ENCODE measurements around the gene NDST3. TPM values are rescaled to one million over a fixed set of nuclear protein-coding genes. Genes with fewer than 3 reads are reported as not detected.
A peak's percentile ranks its signal among the peaks of the same experiment; 100 is the strongest.

The NDST3 gene
- total RNA-seq, 1 donor from 2014 or later = 0.74 TPM

- no peaks in the 10 kb centered on the region for H3K27me3 ChIP-seq
- H3K27ac ChIP-seq = no peak overlapping the region
- intact Hi-C loops (cut with DNase I) = no loop called here
- no peak for DNase-seq (ENCODE audit: extremely low spot score in 2 of 2)
- TF ChIP-seq POLR2A (IDR thresholded peaks at IDR 0.05) (no peak), POLR2AphosphoS5 (IDR thresholded peaks at IDR 0.05; ENCODE audit: insufficient read depth in 1 of 2, low read depth in 1 of 2) (no peak), CTCF (IDR thresholded peaks at IDR 0.05) (no peak)
- H3K36me3 ChIP-seq = no peaks in the 10 kb centered on the region
- no peaks in the 10 kb centered on the region for H3K9me3 ChIP-seq
- peaks cover 27% of the 10 kb centered on the region for H3K4me1 ChIP-seq
- no peak overlapping the region for H3K4me3 ChIP-seq
These were observed 249.9 kb downstream of the NDST3 start for GRCh38 chr4:118284169-118284568.

DNA sequence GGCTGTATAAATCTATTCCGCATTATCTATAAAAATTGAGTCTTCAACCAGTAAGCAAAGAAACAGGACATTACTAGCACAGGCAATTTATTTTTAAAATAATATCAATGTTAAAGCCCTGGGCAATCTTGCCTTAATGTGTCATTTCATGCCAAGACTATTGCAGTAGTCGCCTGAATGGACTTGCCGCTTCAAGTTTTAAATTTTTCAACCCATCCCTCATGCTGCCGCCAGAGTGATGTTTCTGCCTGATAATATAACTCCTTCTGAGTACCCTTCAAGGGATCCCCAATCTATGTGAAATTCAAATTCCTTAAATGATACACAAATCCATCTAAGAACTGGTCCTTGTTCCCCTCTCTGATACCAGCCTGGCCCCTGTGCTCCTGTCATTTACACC lies 251.6 kb downstream of the NDST3 start:
- no peak for DNase-seq (ENCODE audit: extremely low spot score in 2 of 2)
- H3K4me1 ChIP-seq = peaks cover 9% of the 10 kb centered on the region
- no peaks in the 10 kb centered on the region for H3K27me3 ChIP-seq
- no peaks in the 10 kb centered on the region for H3K36me3 ChIP-seq
- intact Hi-C loops (cut with DNase I) = no loop called here
- H3K27ac ChIP-seq = no peak overlapping the region
- no peak overlapping the region for H3K4me3 ChIP-seq
- H3K9me3 ChIP-seq = no peaks in the 10 kb centered on the region
- TF ChIP-seq POLR2A (IDR thresholded peaks at IDR 0.05) (no peak), CTCF (IDR thresholded peaks at IDR 0.05) (no peak), POLR2AphosphoS5 (IDR thresholded peaks at IDR 0.05; ENCODE audit: insufficient read depth in 1 of 2, low read depth in 1 of 2) (no peak)

DNA sequence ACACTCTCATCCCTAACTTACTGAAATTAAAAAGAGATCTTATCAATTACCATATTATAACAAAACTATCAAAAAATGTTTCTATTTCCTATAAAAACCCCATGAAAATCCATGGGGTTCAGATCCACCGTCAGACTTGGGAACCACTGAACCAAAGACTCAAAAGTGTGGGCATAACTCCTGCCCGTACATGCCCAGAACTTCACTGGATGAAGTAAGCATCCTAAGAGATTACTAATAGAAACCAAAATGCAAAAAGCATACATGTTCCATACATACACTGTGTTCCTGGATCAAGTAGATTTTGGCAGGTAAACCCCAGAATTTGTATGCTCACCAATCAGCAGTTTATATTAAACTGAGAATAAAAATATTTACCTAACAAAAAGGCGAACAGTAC lies 252.4 kb downstream of the NDST3 start:
- H3K27me3 ChIP-seq = no peaks in the 10 kb centered on the region
- no peak for TF ChIP-seq POLR2AphosphoS5 (IDR thresholded peaks at IDR 0.05; ENCODE audit: insufficient read depth in 1 of 2, low read depth in 1 of 2)
- TF ChIP-seq CTCF (IDR thresholded peaks at IDR 0.05) = no peak
- no peak for TF ChIP-seq POLR2A (IDR thresholded peaks at IDR 0.05)
- H3K9me3 ChIP-seq = no peaks in the 10 kb centered on the region
- peaks cover 1% of the 10 kb centered on the region for H3K4me1 ChIP-seq
- H3K36me3 ChIP-seq = no peaks in the 10 kb centered on the region
- intact Hi-C loops (cut with DNase I) = no loop called here
- peak overlapping the region; percentile 41 for H3K27ac ChIP-seq
- no peak overlapping the region for H3K4me3 ChIP-seq
- DNase-seq (ENCODE audit: extremely low spot score in 2 of 2) = no peak

GRCh38 chr4:118287711-118288451 lies 253.6 kb downstream of the NDST3 start:
- peak overlapping the region; percentile 45 for H3K27ac ChIP-seq

More at GRCh38 chr4:118287711-118288451, 253.6 kb downstream of the NDST3 start:
- Histone ChIP-seq H3K4me3 (no peak overlapping the region), H3K4me1 (no peaks in the 10 kb centered on the region), H3K27me3 (no peaks in the 10 kb centered on the region), H3K36me3 (no peaks in the 10 kb centered on the region), H3K9me3 (no peaks in the 10 kb centered on the region)
- intact Hi-C loops (cut with DNase I) = no loop called here
- no peak for DNase-seq (ENCODE audit: extremely low spot score in 2 of 2)
- TF ChIP-seq POLR2AphosphoS5 (IDR thresholded peaks at IDR 0.05; ENCODE audit: insufficient read depth in 1 of 2, low read depth in 1 of 2) = no peak
- TF ChIP-seq CTCF (IDR thresholded peaks at IDR 0.05) = no peak
- TF ChIP-seq POLR2A (IDR thresholded peaks at IDR 0.05) = no peak
